Left renal cortex interstitium (tissue), 4 donors: ENCODE data around the gene STAC3. TPM values are rescaled to one million over a fixed set of nuclear protein-coding genes. Genes with fewer than 3 reads are reported as not detected.

Source experiments
- DNase-seq, 4 donors: peaks; one replicate each; pipeline ENCODE4 v3.0.0-alpha.2; 2013; ENCODE audit warnings: low read depth in 4 of 4, low spot score in 2 of 4, missing footprints in 1 of 4
- polyA plus RNA-seq, 4 donors: library from polyadenylated mRNA; unstranded; fragments of 120-200 nt; gene quantifications; one replicate each; pipeline ENCODE4 v1.2.1, GENCODE V29; 2013; ENCODE audit not compliant: insufficient read length in 4 of 4

Gene STAC3
- polyA plus RNA-seq, 4 donors = 1.9 to 8.4 (median 5.4) TPM

DNA sequence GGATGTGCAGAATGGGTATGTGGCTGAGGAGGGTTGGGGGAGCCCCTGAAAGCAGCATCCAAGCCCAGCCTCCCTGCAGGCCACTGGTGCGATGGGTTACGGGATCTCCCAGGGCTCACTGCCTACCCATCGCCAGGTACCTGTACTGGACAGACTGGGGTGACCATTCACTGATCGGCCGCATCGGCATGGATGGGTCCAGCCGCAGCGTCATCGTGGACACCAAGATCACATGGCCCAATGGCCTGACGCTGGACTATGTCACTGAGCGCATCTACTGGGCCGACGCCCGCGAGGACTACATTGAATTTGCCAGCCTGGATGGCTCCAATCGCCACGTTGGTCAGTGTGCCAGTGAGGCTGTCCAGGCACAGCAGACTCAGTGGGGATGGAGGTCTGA lies 52.7 kb downstream of the STAC3 start:
- DNase-seq = no peak

DNA sequence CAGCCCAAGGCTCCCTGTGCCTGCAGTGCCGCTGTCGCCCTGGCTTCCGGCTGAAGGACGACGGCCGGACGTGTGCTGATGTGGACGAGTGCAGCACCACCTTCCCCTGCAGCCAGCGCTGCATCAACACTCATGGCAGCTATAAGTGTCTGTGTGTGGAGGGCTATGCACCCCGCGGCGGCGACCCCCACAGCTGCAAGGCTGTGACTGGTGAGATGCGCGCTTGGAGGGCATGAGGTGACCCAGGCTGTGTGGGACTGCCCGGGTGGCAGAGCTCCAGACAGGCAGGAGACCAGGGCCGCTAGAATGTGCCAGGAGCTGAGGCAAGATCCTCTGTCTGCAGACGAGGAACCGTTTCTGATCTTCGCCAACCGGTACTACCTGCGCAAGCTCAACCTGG lies 54.0 kb downstream of the STAC3 start:
- no peak for DNase-seq

DNA sequence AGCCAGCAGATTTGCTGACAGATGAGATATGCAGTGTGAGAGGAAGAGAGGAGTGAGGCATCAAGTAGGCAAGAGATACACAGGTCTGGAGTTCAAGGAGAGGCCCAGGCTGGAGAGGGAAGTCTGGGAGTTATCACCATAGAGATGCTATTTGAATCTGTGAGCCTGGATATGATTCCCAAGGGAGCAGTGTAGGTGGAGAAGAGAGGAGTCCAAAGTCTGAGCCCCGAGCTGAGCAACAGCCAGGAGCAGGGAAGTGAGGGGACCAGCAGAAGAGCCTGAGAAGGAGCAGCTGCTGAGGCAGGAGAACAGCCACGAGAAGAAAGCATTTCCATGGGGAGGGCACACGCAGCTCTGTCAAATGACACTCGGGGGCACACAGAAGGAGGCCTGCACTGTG lies 54.5 kb downstream of the STAC3 start:
- DNase-seq = no peak

DNA sequence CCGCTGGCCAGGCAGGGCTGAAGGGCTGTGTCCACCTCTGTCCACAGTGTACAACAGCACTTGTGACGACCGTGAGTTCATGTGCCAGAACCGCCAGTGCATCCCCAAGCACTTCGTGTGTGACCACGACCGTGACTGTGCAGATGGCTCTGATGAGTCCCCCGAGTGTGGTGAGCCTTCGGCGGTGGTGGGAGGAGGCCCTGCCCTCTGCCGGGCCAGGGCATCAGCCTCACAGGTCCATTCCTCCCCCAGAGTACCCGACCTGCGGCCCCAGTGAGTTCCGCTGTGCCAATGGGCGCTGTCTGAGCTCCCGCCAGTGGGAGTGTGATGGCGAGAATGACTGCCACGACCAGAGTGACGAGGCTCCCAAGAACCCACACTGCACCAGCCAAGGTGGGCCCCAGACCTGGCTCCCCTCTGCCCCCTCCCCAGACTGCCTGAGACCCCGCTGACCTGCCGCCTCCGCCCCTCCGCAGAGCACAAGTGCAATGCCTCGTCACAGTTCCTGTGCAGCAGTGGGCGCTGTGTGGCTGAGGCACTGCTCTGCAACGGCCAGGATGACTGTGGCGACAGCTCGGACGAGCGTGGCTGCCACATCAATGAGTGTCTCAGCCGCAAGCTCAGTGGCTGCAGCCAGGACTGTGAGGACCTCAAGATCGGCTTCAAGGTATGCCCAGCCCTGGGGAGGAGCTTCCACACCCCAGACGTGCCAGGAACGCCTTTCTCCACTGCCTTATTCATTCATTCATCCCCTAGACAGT lies 55.2 kb downstream of the STAC3 start:
- no peak for DNase-seq

DNA sequence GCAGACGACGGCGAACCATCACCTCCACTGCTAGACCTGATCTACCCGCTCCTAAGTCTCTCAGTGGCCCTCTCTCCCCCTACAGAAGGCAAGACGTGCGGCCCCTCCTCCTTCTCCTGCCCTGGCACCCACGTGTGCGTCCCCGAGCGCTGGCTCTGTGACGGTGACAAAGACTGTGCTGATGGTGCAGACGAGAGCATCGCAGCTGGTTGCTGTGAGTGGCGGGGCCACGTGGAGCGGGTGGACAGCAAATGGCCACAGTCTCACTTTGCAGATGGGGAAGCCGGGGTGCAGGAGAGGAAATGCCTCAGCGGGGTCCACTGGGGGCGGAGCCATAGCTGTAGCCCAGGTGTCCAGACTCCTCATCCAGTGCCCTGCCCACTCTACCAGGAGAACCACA lies 55.8 kb downstream of the STAC3 start:
- no peak for DNase-seq

DNA sequence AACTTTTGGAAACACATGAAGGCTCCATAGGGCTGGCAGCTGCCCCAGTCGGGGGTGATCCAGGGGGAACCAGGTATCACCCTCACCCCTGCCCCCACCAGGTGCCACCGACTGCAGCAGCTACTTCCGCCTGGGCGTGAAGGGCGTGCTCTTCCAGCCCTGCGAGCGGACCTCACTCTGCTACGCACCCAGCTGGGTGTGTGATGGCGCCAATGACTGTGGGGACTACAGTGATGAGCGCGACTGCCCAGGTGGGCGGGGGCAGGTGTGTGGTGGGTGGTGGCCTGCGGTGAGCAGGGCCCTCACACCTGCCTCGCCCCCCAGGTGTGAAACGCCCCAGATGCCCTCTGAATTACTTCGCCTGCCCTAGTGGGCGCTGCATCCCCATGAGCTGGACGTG lies 56.7 kb downstream of the STAC3 start:
- no peak for DNase-seq

DNA sequence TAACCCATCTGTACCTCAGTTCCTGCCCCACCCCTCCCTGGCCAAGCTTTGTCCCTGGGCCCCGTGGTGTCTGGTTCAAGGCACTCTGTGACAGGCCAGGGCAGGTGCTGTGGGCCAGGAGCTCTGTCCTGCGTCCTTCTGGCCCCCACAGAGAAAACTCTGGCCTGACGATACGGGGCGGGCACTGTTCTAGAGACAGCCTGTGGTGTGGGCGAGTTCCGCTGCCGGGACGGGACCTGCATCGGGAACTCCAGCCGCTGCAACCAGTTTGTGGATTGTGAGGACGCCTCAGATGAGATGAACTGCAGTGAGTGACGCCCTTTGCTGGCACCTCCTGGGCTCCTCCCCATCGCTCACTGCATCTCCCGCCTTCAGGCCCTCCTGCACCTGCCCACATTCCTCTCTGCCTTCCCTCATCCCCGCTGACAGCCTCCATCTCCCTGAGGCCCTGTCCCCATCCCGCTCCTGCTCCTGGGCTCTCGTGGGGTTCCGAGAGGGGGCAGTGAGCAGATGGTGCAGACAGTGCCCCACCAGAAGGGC lies 57.2 kb downstream of the STAC3 start:
- no peak for DNase-seq

Other genes with a start within 250 kb of the STAC3 start
- gene ZBTB39, start 244.6 kb downstream of the STAC3 start, polyA plus RNA-seq = 10 to 100 TPM; 11.2 to 13.4 (median 11.5) TPM
- 1 to 10 TPM in 2 of 4 donors, under 1 TPM in 2; 0.49 to 1.4 (median 1.1) TPM for gene TAC3, start 234.7 kb downstream of the STAC3 start, polyA plus RNA-seq
- gene MYO1A, start 201.1 kb downstream of the STAC3 start, polyA plus RNA-seq = under 1 TPM in 3 of 4 donors, not detected in 1; 0.16 to 0.22 (median 0.17) TPM
- gene NEMP1, start 172.4 kb downstream of the STAC3 start, polyA plus RNA-seq = 10 to 100 TPM; 19.0 to 30.0 (median 24.1) TPM
- 10 to 100 TPM; 40.3 to 57.1 (median 51.4) TPM for gene NAB2, start 162.1 kb downstream of the STAC3 start, polyA plus RNA-seq
- gene STAT6, start 139.8 kb downstream of the STAC3 start, polyA plus RNA-seq = 100 to 1,000 TPM in 2 of 4 donors, 10 to 100 TPM in 2; 77.1 to 139 (median 108) TPM
- gene LRP1, start 122.7 kb downstream of the STAC3 start, polyA plus RNA-seq = 10 to 100 TPM; 60.8 to 93.7 (median 83.9) TPM
- under 1 TPM in 1 of 4 donors, not detected in 3; 0.46 TPM for gene LRP1-AS, start 103.6 kb downstream of the STAC3 start, polyA plus RNA-seq
- 1 to 10 TPM; 2.2 to 6.3 (median 5.2) TPM for gene NXPH4, start 34.4 kb downstream of the STAC3 start, polyA plus RNA-seq
- gene SHMT2, start 21.5 kb downstream of the STAC3 start, polyA plus RNA-seq = 10 to 100 TPM; 67.7 to 91.4 (median 77.7) TPM
- 100 to 1,000 TPM in 2 of 4 donors, 10 to 100 TPM in 2; 52.3 to 104 (median 80.9) TPM for gene R3HDM2, start 179.9 kb upstream of the STAC3 start, polyA plus RNA-seq
- under 1 TPM; 0.19 to 0.25 (median 0.20) TPM for gene INHBC, start 183.6 kb upstream of the STAC3 start, polyA plus RNA-seq
- under 1 TPM; 0.55 to 0.99 (median 0.67) TPM for gene INHBE, start 204.1 kb upstream of the STAC3 start, polyA plus RNA-seq
- 10 to 100 TPM; 15.0 to 31.1 (median 19.3) TPM for gene GLI1, start 208.6 kb upstream of the STAC3 start, polyA plus RNA-seq
- gene ARHGAP9, start 228.7 kb upstream of the STAC3 start, polyA plus RNA-seq = 1 to 10 TPM; 1.1 to 3.8 (median 3.1) TPM
- gene MARS1, start 236.9 kb upstream of the STAC3 start, polyA plus RNA-seq = 100 to 1,000 TPM in 3 of 4 donors, 10 to 100 TPM in 1; 94.7 to 157 (median 126) TPM